Stimulated activated CD4-positive, alpha-beta T cell treated with anti-CD3 and anti-CD28 coated beads, Interleukin-12 subunit alpha, Interleukin-12 subunit beta, amount 100 ng/mL, for 4 hours (primary cell): ENCODE results near the gene IP6K3.
A peak's percentile ranks its signal among the peaks of the same experiment; 100 is the strongest.

Source experiments
- DNase-seq: peaks from one replicate; pipeline ENCODE4 v3.0.0-alpha.2; 2020

Gene IP6K3

GRCh38 chr6:33720998-33721397 is 25.7 kb downstream of the IP6K3 start:
- no peak for DNase-seq

GRCh38 chr6:33719326-33719987 is 27.2 kb downstream of the IP6K3 start:
- no peak for DNase-seq

DNA sequence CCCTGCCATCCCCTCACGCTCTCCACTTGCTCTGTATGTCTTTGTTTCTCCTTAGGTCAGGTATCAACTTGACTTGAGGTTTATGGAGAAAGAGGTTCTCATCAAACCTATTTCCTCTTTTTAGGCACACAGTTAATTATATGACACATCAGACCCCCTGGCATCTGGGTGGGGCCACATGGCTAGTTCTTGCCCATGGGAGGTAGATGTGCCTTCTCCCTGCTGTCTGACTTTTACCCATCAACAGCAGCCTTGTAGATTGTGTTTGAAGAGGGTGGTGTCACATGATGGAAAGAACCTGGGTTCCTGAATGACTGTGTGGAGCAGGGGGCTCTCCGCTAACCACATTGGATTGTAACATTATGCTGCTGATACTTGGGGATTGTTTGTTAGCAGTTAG is 28.0 kb downstream of the IP6K3 start:
- no peak for DNase-seq

GRCh38 chr6:33717934-33718455 is 28.7 kb downstream of the IP6K3 start:
- DNase-seq = no peak

GRCh38 chr6:33716890-33717632 is 29.6 kb downstream of the IP6K3 start:
- no peak for DNase-seq

DNA sequence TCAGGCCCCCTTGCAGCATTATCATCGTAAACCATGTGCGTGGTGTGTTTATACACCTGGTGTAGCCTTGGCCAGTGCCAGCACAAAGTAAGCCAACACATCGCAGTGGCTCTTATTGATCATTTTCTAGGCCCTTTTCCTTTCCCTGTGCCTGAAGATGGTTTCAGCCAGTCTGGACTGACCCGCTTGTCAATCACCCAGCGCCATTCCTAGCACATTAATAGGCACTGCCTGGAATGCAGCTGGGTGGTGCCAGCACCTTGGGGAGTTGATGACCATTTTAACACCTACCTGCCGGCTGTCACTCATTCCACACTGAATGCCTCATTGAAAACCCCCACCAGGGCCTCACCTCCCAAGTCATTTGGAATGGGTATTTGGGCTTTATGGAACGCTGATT is 30.3 kb downstream of the IP6K3 start:
- no peak for DNase-seq

- no peak for DNase-seq
These were observed 32.2 kb downstream of the IP6K3 start for GRCh38 chr6:33714385-33715040.

DNA sequence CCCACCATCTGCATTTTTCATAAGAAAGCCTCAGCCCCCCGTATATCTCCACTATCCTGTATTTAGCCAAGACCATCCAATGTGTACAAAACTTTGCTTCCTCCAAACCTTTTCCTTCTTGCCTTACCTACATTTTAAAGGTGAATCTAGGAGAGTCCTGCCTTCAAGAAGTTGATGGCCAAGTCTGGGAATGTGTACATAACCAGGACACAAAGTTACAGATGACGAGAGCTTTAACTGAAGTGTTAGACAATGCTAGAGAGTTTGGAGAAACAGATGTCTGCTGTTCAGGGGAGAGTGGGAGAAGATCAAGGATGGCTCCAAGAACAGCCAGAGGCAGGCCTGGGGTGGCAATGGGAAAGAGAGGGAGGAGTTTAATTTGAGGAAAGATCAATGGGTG is 32.9 kb downstream of the IP6K3 start:
- DNase-seq = no peak

DNA sequence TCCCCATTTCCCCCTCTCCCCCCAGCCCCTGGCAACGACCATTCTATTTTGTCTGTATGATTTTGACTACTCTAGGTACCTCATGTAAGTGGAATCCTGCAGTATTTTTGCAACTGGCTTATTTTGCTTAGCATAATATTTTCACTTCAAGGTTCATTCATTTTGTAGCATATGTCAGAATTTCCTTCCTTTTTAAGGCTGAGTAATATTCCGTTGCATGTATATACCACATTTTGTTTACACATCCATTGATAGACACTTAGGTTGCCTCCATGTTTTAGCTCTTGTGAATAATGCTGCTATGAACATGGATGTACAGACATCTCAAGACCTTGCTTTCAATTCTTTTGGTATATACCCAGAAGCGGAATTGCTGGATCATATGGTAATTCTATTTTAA is 33.8 kb downstream of the IP6K3 start:
- DNase-seq = no peak

GRCh38 chr6:33711140-33712129 is 35.3 kb downstream of the IP6K3 start, which contains the start of gene UQCC2:
Gene UQCC2 (minus strand): TSS chr6:33711700. CDS start chr6:33711686, 14 bp downstream.
- peak; percentile 97 for DNase-seq

GRCh38 chr6:33710296-33711121 is 36.2 kb downstream of the IP6K3 start:
- DNase-seq = no peak

DNA sequence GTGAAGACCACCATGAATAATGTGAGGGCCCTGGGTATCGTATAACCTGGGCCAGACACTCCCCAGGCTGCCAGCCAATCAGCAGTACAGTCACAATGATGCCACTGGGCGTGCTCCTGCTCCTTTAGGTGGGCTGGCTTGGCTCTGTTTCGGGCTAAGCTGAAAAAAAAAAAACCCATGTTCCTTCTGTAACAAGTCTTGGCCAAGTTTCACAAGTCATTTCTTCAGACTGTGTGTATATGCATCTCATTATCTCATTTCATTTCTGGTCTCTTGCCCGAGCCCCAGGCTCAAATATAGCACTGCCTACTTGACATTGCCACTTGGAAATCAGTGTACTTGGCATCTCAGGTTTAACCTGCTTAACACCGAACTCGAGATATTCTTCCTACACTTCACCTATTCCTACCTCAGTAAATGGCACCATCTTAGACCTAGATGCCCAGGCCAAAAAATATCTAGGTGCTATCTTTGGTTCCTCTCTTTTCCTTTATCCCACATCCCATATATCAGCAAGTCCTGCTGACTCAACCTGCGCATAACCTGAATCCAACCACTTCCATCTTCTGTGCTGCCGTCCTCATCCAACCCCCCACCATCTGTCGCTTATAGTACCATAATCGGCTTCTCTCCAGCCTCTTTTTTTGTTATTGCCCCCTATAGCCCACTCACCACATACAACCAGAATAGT is 37.0 kb downstream of the IP6K3 start:
- DNase-seq = no peak

DNA sequence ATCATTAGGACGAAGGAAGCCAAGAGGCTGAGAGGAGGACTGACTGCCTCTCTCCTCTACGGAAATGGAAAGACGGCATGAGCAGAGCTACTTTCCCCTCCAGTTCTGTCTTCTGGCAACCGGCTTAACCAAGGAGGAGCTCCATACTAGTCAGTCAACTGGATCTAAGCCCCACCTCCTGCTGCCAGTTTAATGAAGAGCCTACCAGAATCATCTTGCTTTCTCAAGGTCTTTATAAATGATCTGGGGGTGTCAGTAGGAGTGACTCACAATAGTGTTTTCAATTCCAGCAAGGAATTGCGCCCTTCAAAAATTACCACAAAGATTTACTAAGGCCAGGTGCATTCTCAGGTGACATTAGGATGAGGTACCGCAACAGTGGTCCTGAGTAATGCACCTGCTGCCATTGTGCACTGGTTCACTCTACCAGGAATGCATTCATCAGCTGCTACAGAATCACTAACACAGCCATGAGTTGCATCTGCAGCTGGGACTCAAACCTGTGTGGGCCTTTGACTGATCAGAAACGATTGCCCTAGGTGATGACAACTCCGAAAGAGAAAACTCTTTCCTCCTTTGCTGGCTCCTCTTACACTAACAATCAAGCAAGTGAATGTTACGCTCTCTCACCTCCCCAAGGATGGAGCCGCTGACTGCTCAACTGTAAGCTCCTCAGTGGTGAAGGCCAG is 38.0 kb downstream of the IP6K3 start:
- no peak for DNase-seq

- DNase-seq = no peak
These were observed 38.9 kb downstream of the IP6K3 start for GRCh38 chr6:33707771-33708170.

- DNase-seq = no peak
These were observed 40.6 kb downstream of the IP6K3 start for GRCh38 chr6:33705955-33706725.

DNA sequence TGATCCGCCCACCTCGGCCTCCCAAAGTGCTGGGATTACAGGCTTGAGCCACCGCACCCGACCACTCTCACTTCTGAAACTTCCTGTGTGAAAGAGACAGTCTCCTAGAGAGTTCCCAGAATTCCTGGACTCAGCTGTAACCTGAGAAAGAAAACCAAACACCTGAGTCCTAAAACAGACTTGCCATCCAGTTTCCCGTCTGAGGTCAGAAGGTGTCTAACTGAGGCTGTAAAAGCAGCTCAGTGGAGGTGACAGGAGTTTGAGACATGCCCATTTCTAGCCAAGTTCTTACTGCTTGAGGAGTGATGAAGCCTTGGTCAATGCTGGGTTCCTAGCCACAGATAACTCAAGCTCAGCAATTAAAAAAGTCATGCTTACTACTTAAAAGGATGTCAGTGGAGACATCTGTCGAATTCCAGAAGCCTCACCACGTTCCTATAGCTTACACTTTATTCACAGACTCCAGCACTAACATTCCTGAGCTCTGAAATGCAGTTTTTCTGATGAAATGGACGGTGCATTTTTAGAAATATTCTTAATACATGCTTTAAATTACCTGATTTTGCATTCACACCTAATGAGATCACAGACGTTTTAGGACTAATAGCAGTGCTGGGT is 41.3 kb downstream of the IP6K3 start:
- no peak for DNase-seq

GRCh38 chr6:33704215-33705066 is 42.3 kb downstream of the IP6K3 start:
- DNase-seq = no peak
